H1 (cell line): ENCODE data around the gene ATP5ME. TPM values are rescaled to one million over a fixed set of nuclear protein-coding genes. Genes with fewer than 3 reads are reported as not detected.

Experiments used
- CTCF ChIA-PET: fragments of 300-600 bp; sonication (Branson Sonifier 250); formaldehyde crosslinking; loops from one replicate; lab custom pipeline; 2021; ENCODE audit not compliant: partially characterized antibody; lab: Charles Lee
- POLR2A ChIA-PET: fragments of 300-600 bp; sonication (Branson Sonifier 250); formaldehyde crosslinking; loops from one replicate; lab custom pipeline; 2021; ENCODE audit warnings: inconsistent platforms; ENCODE audit not compliant: partially characterized antibody; lab: Charles Lee
- DNase-seq, 2 experiments: peaks; one replicate each; pipeline versions ENCODE4 v3.0.0 to v3.0.0-alpha.2; 2010 to 2022; ENCODE audit warnings: low spot score in 2 of 2, low read depth in 1 of 2, mixed read lengths in 1 of 2
- FAIRE-seq: peaks from 2 replicates; lab custom pipeline; 2011; peaks lifted over from hg19 to GRCh38; lab: Jason Lieb, UNC
- H2AFZ ChIP-seq: 2 replicates; pipeline ENCODE4 v1.8.1; 2012; ENCODE audit warnings: low read length, inconsistent platforms
- H2AK5ac ChIP-seq: 2 replicates; pipeline ENCODE4 v1.6.1; 2013; ENCODE audit warnings: low read depth, low read length
- H2BK120ac ChIP-seq: replicated peaks from 2 replicates; pipeline ENCODE3; 2013; ENCODE audit warnings: low read depth, low read length, inconsistent platforms
- H2BK12ac ChIP-seq: 2 replicates; pipeline ENCODE4 v1.6.1; 2013; ENCODE audit warnings: low read depth, low read length
- H2BK15ac ChIP-seq: 2 replicates; pipeline ENCODE4 v1.6.1; 2013; ENCODE audit warnings: low read length
- H2BK20ac ChIP-seq: 2 replicates; pipeline ENCODE4 v1.6.1; 2013; ENCODE audit warnings: low read length
- H2BK5ac ChIP-seq: 2 replicates; pipeline ENCODE4 v1.6.1; 2013; ENCODE audit warnings: low read depth, low read length
- H3K14ac ChIP-seq: 2 replicates; pipeline ENCODE4 v1.6.1; 2013; ENCODE audit warnings: inconsistent platforms; ENCODE audit not compliant: insufficient read length
- H3K18ac ChIP-seq: 2 replicates; pipeline ENCODE4 v1.6.1; 2013; ENCODE audit warnings: low read length; ENCODE audit errors: extremely low read depth
- H3K23ac ChIP-seq: 2 replicates; pipeline ENCODE4 v1.6.1; 2013; ENCODE audit warnings: inconsistent platforms; ENCODE audit not compliant: insufficient read length
- H3K23me2 ChIP-seq: 2 replicates; pipeline ENCODE4 v1.6.1; 2013; ENCODE audit warnings: low read depth, low read length
- H3K27ac ChIP-seq: 2 replicates; pipeline ENCODE4 v1.6.1; 2011; ENCODE audit warnings: low read depth, low read length, inconsistent platforms
- H3K27me3 ChIP-seq, 4 experiments: replicated peaks in 1 of 4; 1 replicate in 1 of 4; 2 replicates in 3 of 4; pipeline versions ENCODE4 v1.6.1 to v1.8.1; 2011 to 2013; ENCODE audit warnings: low read length in 3 of 4, mild to moderate bottlenecking in 3 of 4, inconsistent platforms in 2 of 4, mixed read lengths in 2 of 4, moderate library complexity in 1 of 4; ENCODE audit not compliant: control insufficient read depth in 3 of 4, insufficient read depth in 3 of 4; ENCODE audit errors: extremely low read depth in 1 of 4
- H3K36me3 ChIP-seq, 4 experiments: 2 replicates each; pipeline versions ENCODE4 v1.6.1 to v1.8.1; 2011 to 2013; ENCODE audit warnings: mild to moderate bottlenecking in 4 of 4, low read length in 3 of 4, moderate library complexity in 2 of 4, control low read depth in 1 of 4, inconsistent platforms in 1 of 4; ENCODE audit not compliant: insufficient read depth in 4 of 4, control insufficient read depth in 2 of 4
- H3K4ac ChIP-seq: replicated peaks from 2 replicates; pipeline ENCODE3; 2013; ENCODE audit warnings: low read length, low read depth, mixed read lengths, inconsistent platforms; ENCODE audit not compliant: insufficient read length
- H3K4me1 ChIP-seq, 4 experiments: replicated peaks in 1 of 4; 1 replicate in 1 of 4; 2 replicates in 3 of 4; pipeline versions ENCODE4 v1.6.1 to v1.8.1; 2011 to 2013; ENCODE audit warnings: low read length in 3 of 4, inconsistent platforms in 2 of 4, mixed read lengths in 1 of 4; ENCODE audit not compliant: insufficient read depth in 4 of 4, control insufficient read depth in 3 of 4
- H3K4me2 ChIP-seq, 2 experiments: 2 replicates each; pipeline versions ENCODE4 v1.6.1 to v1.8.1; 2011 to 2013; ENCODE audit warnings: low read depth in 2 of 2, low read length in 2 of 2, control low read depth in 1 of 2, inconsistent platforms in 1 of 2, mild to moderate bottlenecking in 1 of 2; ENCODE audit not compliant: insufficient read depth in 1 of 2
- H3K4me3 ChIP-seq, 4 experiments: fragments of 200-600, 300-600 bp in 1 of 4; sonication (generic), shearing (Covaris generic), sonication (Bioruptor Twin) in 1 of 4; 2 replicates each; pipeline versions ENCODE4 v1.5.1 to v1.8.1; 2011 to 2016; ENCODE audit warnings: low read length in 4 of 4, low read depth in 3 of 4, control low read depth in 2 of 4, inconsistent platforms in 2 of 4, mild to moderate bottlenecking in 2 of 4, mixed read lengths in 1 of 4, moderate library complexity in 1 of 4; ENCODE audit not compliant: insufficient read depth in 2 of 4; ENCODE audit errors: extremely low read depth in 1 of 4
- H3K56ac ChIP-seq: replicated peaks from 2 replicates; pipeline ENCODE3; 2013; ENCODE audit warnings: low read depth, mild to moderate bottlenecking, mixed read lengths, low read length, inconsistent platforms; ENCODE audit not compliant: insufficient read length
- H3K79me1 ChIP-seq: 2 replicates; pipeline ENCODE4 v1.6.1; 2013; ENCODE audit warnings: low read depth, low read length, control low read depth
- H3K79me2 ChIP-seq, 2 experiments: 2 replicates each; pipeline versions ENCODE4 v1.6.1 to v1.8.1; 2012 to 2013; ENCODE audit warnings: low read length in 2 of 2, mild to moderate bottlenecking in 2 of 2, inconsistent platforms in 1 of 2; ENCODE audit not compliant: insufficient read depth in 2 of 2, control insufficient read depth in 1 of 2
- H3K9ac ChIP-seq, 4 experiments: replicated peaks in 1 of 4; 1 replicate in 1 of 4; 2 replicates in 3 of 4; pipeline versions ENCODE4 v1.6.1 to v1.8.1; 2011 to 2013; ENCODE audit warnings: low read depth in 3 of 4, low read length in 3 of 4, control low read depth in 2 of 4, mild to moderate bottlenecking in 2 of 4, moderate library complexity in 2 of 4, inconsistent platforms in 1 of 4; ENCODE audit errors: extremely low read depth in 1 of 4
- H3K9me3 ChIP-seq, 2 experiments: 2 replicates each; pipeline versions ENCODE4 v1.6.1 to v1.8.1; 2012 to 2013; ENCODE audit warnings: mild to moderate bottlenecking in 2 of 2, moderate library complexity in 2 of 2, control low read depth in 1 of 2, inconsistent platforms in 1 of 2, low read depth in 1 of 2, low read length in 1 of 2, mixed read lengths in 1 of 2; ENCODE audit not compliant: insufficient read depth in 2 of 2
- H4K20me1 ChIP-seq, 2 experiments: replicated peaks in 1 of 2; 2 replicates each; pipeline versions ENCODE3 to v1.8.1; 2011 to 2013; ENCODE audit warnings: inconsistent platforms in 2 of 2, low read length in 2 of 2, mild to moderate bottlenecking in 1 of 2; ENCODE audit not compliant: insufficient read depth in 2 of 2, control insufficient read depth in 1 of 2
- H4K5ac ChIP-seq: 2 replicates; pipeline ENCODE4 v1.6.1; 2013; ENCODE audit warnings: low read length, low read depth, mixed read lengths, inconsistent platforms; ENCODE audit not compliant: insufficient read length
- H4K8ac ChIP-seq: 2 replicates; pipeline ENCODE4 v1.8.0; 2013; ENCODE audit warnings: mild to moderate bottlenecking, moderate library complexity, low read length, inconsistent platforms; ENCODE audit not compliant: insufficient read depth; ENCODE audit errors: extremely low read depth
- H4K91ac ChIP-seq: replicated peaks from 2 replicates; pipeline ENCODE3; 2013; ENCODE audit warnings: low read length, mixed read lengths, inconsistent platforms; ENCODE audit not compliant: insufficient read length
- WGBS, 2 experiments: shearing (Covaris generic) in 1 of 2; methylation state at CpG; one replicate each; pipeline versions ENCODE4 v1.1.6 to v1.1.7; 2013 to 2015; ENCODE audit warnings: low lambda C conversion rate in 2 of 2, mixed read lengths in 2 of 2, inconsistent platforms in 1 of 2, low coverage in 1 of 2, missing lambda C conversion rate in 1 of 2; ENCODE audit not compliant: insufficient replicate concordance in 2 of 2, insufficient coverage in 1 of 2, insufficient read length in 1 of 2; ENCODE audit errors: extremely low coverage in 1 of 2, missing lambda C conversion rate in 1 of 2; 5-methylcytosine and 5-hydroxymethylcytosine counted together
- polyA plus RNA-seq, 7 experiments: library from polyadenylated mRNA; depleted of rRNA in 3 of 7; stranded (reverse) in 5 of 7; unstranded in 2 of 7; fragments of >200 nt in 5 of 7; fragments of 200-250 nt in 2 of 7; gene quantifications; 1 replicate in 5 of 7; 2 replicates in 1 of 7; 4 replicates in 1 of 7; pipeline versions ENCODE4 v1.2.1 to v1.2.3, GENCODE V29; 2011 to 2013; ENCODE audit warnings: missing spikeins in 2 of 7, mixed read lengths in 2 of 7
- total RNA-seq: library from RNA; stranded (reverse); fragmentation: NEBNext Ultra II Directional; extraction: Animal tissue kit (Norgen Biotek cat#: 25700); gene quantifications from 2 replicates; pipeline ENCODE4 v1.2.1, GENCODE V29; 2021

Gene ATP5ME
- total and polyA plus RNA-seq, 2 of the 8 experiments (the other 6 are each of a cell fraction or from before 2014, with no cell fraction given) = 375 to 450 TPM

DNA sequence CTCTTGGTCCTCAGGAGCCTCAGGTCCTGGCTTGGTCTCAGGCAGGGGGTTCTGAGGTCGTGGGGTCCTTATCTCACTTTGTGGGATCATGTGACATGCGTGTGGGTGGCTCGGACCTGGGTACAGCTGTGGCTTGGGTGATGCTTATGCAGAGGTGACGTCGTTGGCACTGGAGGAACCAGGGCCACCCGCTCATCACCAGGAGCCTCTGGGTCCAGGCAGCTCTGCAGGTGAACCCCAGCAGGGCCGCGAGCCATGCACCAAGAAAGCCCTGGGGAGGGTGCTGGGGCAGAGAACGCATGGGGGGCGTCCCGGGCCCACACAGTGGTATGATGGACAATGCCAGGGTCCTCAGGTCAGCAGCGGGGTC is 8.7 kb downstream of the ATP5ME start:
- Histone ChIP-seq H3K14ac (no peak overlapping the region), H4K5ac (no peak overlapping the region), H3K27me3 (no peaks in the 10 kb centered on the region), H3K4ac (no peak overlapping the region), H2AK5ac (no peak overlapping the region), H4K8ac (no peak overlapping the region), H4K91ac (no peak overlapping the region), H3K23ac (no peak overlapping the region), H2BK120ac (no peak overlapping the region), H3K4me2 (no peak overlapping the region), H3K27ac (no peak overlapping the region), H3K79me2 (no peaks in the 10 kb centered on the region), H3K4me1 (no peaks in the 10 kb centered on the region; a peak in 1 of 7 replicates), H2AFZ (no peak overlapping the region), H3K18ac (no peak overlapping the region), H2BK15ac (0 out of 2 replicates have a peak overlapping the region, but pooled peaks have one; percentile 10), H3K23me2 (peaks cover 7% of the 10 kb centered on the region; the same call in 1 of the 2 replicates), H3K56ac (no peak overlapping the region), H3K4me3 (no peak overlapping the region), H3K79me1 (no peaks in the 10 kb centered on the region), H3K36me3 (no peaks in the 10 kb centered on the region), H2BK5ac (no peak overlapping the region), H4K20me1 (peaks cover 0 to 5% of the 10 kb centered on the region in 2 experiments), H2BK12ac (no peak overlapping the region), H2BK20ac (no peak overlapping the region), H3K9me3 (no peaks in the 10 kb centered on the region), H3K9ac (no peak overlapping the region)
- no peak for FAIRE-seq
- DNase-seq = no peak
- POLR2A ChIA-PET = interaction anchor here (1.3 to 5.0 kb wide), 3 partner anchors 8 to 14 kb away, joined by 3 to 53 read pairs (median 25); partner anchors contain the start of genes ATP5ME and MYL5
- 83% methylated on average over 12 of the region's 12 CpGs; no CpG with 5 or more reads in 1 of the 2 experiments for WGBS, 2 experiments
- CTCF ChIA-PET = interaction anchor here (1.5 to 3.0 kb wide), 3 partner anchors 9 to 63 kb away, joined by 3 to 22 read pairs (median 11); partner anchors contain the start of genes ATP5ME and MYL5
